HEK293 (cell line): ENCODE results near the gene ZYG11B.
"Not testable (repeated sequence)": the region's sequence is repeated elsewhere in the genome, so short reads cannot be mapped to it uniquely, and the experiment has no call there.

ENCODE experiments used
- CTCF ChIA-PET: fragments of 350-600 bp; formaldehyde crosslinking; extraction: SDS; loops from one replicate; lab custom pipeline; 2021; ENCODE audit warnings: antibody characterized with exemption; lab: Yijun Ruan, JAX
- POLR2A ChIA-PET: fragments of 300-600 bp; formaldehyde crosslinking; extraction: SDS; loops from one replicate; lab custom pipeline; 2020; ENCODE audit warnings: antibody characterized with exemption, inconsistent platforms; lab: Yijun Ruan, JAX
- H3K27ac ChIP-seq: fragments of 200-500 bp; sonication (Bioruptor generic); 2 replicates; pipeline ENCODE4 v1.5.1; 2014; ENCODE audit warnings: low read depth, low read length, control low read depth, inconsistent platforms; ENCODE audit errors: extremely low read depth
- H3K36me3 ChIP-seq, 2 experiments: fragments of 200-500 bp in 1 of 2; sonication (Bioruptor generic) in 1 of 2; 1 replicate in 1 of 2; 2 replicates in 1 of 2; pipeline ENCODE4 v1.5.1; 2014 to 2017; ENCODE audit warnings: inconsistent platforms in 2 of 2, low read length in 2 of 2; ENCODE audit not compliant: control insufficient read depth in 2 of 2, insufficient read depth in 1 of 2
- H3K4me1 ChIP-seq: fragments of 200-500 bp; sonication (Bioruptor generic); 2 replicates; pipeline ENCODE4 v1.5.1; 2014; ENCODE audit warnings: mild to moderate bottlenecking, low read length, inconsistent platforms; ENCODE audit not compliant: control insufficient read depth, insufficient read depth
- H3K4me3 ChIP-seq: 2 replicates; pipeline ENCODE4 v1.5.1; 2011; ENCODE audit warnings: low read depth, mild to moderate bottlenecking, control low read depth, low read length, moderate library complexity
- H3K9me3 ChIP-seq: fragments of 200-500 bp; sonication (Bioruptor generic); 2 replicates; pipeline ENCODE4 v1.5.1; 2014; ENCODE audit warnings: low read depth, low read length, inconsistent platforms; ENCODE audit not compliant: control insufficient read depth, insufficient read depth
- ATF2 ChIP-seq: fragments of 450-650 bp; formaldehyde crosslinking; IDR thresholded peaks from 2 replicates; pipeline ENCODE4 v1.5.1; 2016; ENCODE audit warnings: missing biosample characterization, missing genetic modification characterization, low read depth
- CTCF ChIP-seq: fragments of 450-650 bp; formaldehyde crosslinking; IDR thresholded peaks from 2 replicates; pipeline ENCODE4 v1.5.1; 2016; ENCODE audit warnings: missing biosample characterization, missing genetic modification characterization
- GLI2 ChIP-seq: fragments of 450-650 bp; formaldehyde crosslinking; IDR thresholded peaks from 2 replicates; pipeline ENCODE4; 2017; ENCODE audit warnings: missing biosample characterization, missing genetic modification characterization, low read depth, borderline replicate concordance
- IKZF3 ChIP-seq: fragments of 450-650 bp; IDR thresholded peaks from 2 replicates; pipeline ENCODE4 v1.5.0; 2018; ENCODE audit warnings: missing biosample characterization, mild to moderate bottlenecking, missing genetic modification characterization, moderate library complexity
- INSM2 ChIP-seq: fragments of 450-650 bp; formaldehyde crosslinking; IDR thresholded peaks from 2 replicates; pipeline ENCODE4 v1.5.1; 2016; ENCODE audit warnings: missing biosample characterization, missing genetic modification characterization
- KLF16 ChIP-seq: fragments of 450-650 bp; formaldehyde crosslinking; IDR thresholded peaks from 2 replicates; pipeline ENCODE4 v1.5.1; 2017; ENCODE audit warnings: missing biosample characterization, missing genetic modification characterization
- KLF9 ChIP-seq: fragments of 450-650 bp; formaldehyde crosslinking; IDR thresholded peaks from 2 replicates; pipeline ENCODE4 v1.5.1; 2016; ENCODE audit warnings: missing biosample characterization, missing genetic modification characterization, low read depth
- PBX3 ChIP-seq: sonication (generic); formaldehyde crosslinking; IDR thresholded peaks from 2 replicates; pipeline ENCODE4 v1.8.1; 2022; ENCODE audit warnings: mild to moderate bottlenecking, moderate library complexity, missing genetic modification reagents
- PRDM1 ChIP-seq: fragments of 450-650 bp; formaldehyde crosslinking; IDR thresholded peaks from 2 replicates; pipeline ENCODE4; 2016; ENCODE audit warnings: missing biosample characterization, missing genetic modification characterization
- ZBTB21 ChIP-seq: fragments of 450-650 bp; formaldehyde crosslinking; IDR thresholded peaks from 2 replicates; pipeline ENCODE4 v1.5.1; 2017; ENCODE audit warnings: missing biosample characterization, missing genetic modification characterization
- ZEB2 ChIP-seq: fragments of 450-650 bp; formaldehyde crosslinking; IDR thresholded peaks from 2 replicates; pipeline ENCODE4 v1.5.1; 2016; ENCODE audit warnings: missing biosample characterization, missing genetic modification characterization
- ZNF10 ChIP-seq: fragments of 450-650 bp; formaldehyde crosslinking; IDR thresholded peaks from 2 replicates; pipeline ENCODE4 v1.5.1; 2017; ENCODE audit warnings: missing biosample characterization, missing genetic modification characterization
- ZNF175 ChIP-seq: fragments of 450-650 bp; formaldehyde crosslinking; IDR thresholded peaks from 2 replicates; pipeline ENCODE4 v1.5.1; 2016; ENCODE audit warnings: missing biosample characterization, missing genetic modification characterization
- ZNF23 ChIP-seq: fragments of 450-650 bp; formaldehyde crosslinking; IDR thresholded peaks from 2 replicates; pipeline ENCODE4 v1.5.1; 2016; ENCODE audit warnings: missing biosample characterization, missing genetic modification characterization, borderline replicate concordance
- ZNF311 ChIP-seq: fragments of 450-650 bp; formaldehyde crosslinking; IDR thresholded peaks from 2 replicates; pipeline ENCODE4 v1.5.1; 2017; ENCODE audit warnings: missing biosample characterization, missing genetic modification characterization, borderline replicate concordance
- ZNF350 ChIP-seq: fragments of 450-650 bp; formaldehyde crosslinking; IDR thresholded peaks from 2 replicates; pipeline ENCODE4 v1.5.0; 2017; ENCODE audit warnings: missing biosample characterization, mild to moderate bottlenecking, missing genetic modification characterization
- ZNF366 ChIP-seq: fragments of 450-650 bp; formaldehyde crosslinking; conservative IDR thresholded peaks from 2 replicates; pipeline ENCODE4 v1.5.1; 2016; ENCODE audit warnings: missing biosample characterization, missing genetic modification characterization
- ZNF423 ChIP-seq: fragments of 450-650 bp; formaldehyde crosslinking; IDR thresholded peaks from 2 replicates; pipeline ENCODE4 v1.5.1; 2016; ENCODE audit warnings: missing biosample characterization, missing genetic modification characterization
- ZNF426 ChIP-seq: fragments of 450-650 bp; formaldehyde crosslinking; IDR thresholded peaks from 2 replicates; pipeline ENCODE4 v1.5.1; 2017; ENCODE audit warnings: missing biosample characterization, missing genetic modification characterization, mild to moderate bottlenecking, inconsistent platforms, moderate library complexity
- ZNF530 ChIP-seq: fragments of 450-650 bp; formaldehyde crosslinking; IDR thresholded peaks from 2 replicates; pipeline ENCODE4 v1.5.1; 2016; ENCODE audit warnings: low read depth, missing biosample characterization, missing genetic modification characterization
- ZNF560 ChIP-seq: fragments of 450-650 bp; formaldehyde crosslinking; IDR thresholded peaks from 2 replicates; pipeline ENCODE4 v1.5.1; 2017; ENCODE audit warnings: missing biosample characterization, missing genetic modification characterization, borderline replicate concordance
- ZNF629 ChIP-seq: fragments of 450-650 bp; formaldehyde crosslinking; IDR thresholded peaks from 2 replicates; pipeline ENCODE4 v1.5.1; 2017; ENCODE audit warnings: missing biosample characterization, missing genetic modification characterization
- ZNF768 ChIP-seq: fragments of 450-650 bp; formaldehyde crosslinking; IDR thresholded peaks from 2 replicates; pipeline ENCODE4 v1.5.1; 2018; ENCODE audit warnings: missing biosample characterization, mild to moderate bottlenecking, missing genetic modification characterization
- ZNF777 ChIP-seq: fragments of 450-650 bp; formaldehyde crosslinking; IDR thresholded peaks from 2 replicates; pipeline ENCODE4 v1.5.1; 2017; ENCODE audit warnings: missing biosample characterization, missing genetic modification characterization, borderline replicate concordance

ZYG11B gene

GRCh38 chr1:52793717-52794116, 67.5 kb downstream of the ZYG11B start:
- H3K27ac ChIP-seq, H3K4me1 ChIP-seq, H3K4me3 ChIP-seq, H3K9me3 ChIP-seq, POLR2A ChIA-PET: not testable (repeated sequence)
- TF ChIP-seq PRDM1 (tag by site-specific recombination) = peak; percentile 96
- peak; percentile 46; the same call in 1 of the 2 replicates for TF ChIP-seq ATF2 (tag by site-specific recombination)
- TF ChIP-seq ZNF366 (tag by site-specific recombination) = peak; percentile 87
- peaks cover 16 to 47% of the 10 kb centered on the region in 2 experiments; a peak in 2 of 3 replicates for H3K36me3 ChIP-seq
- CTCF ChIA-PET = interaction anchor here (0.7 kb wide), 1 partner anchor 216 kb away, joined by 3 read pairs; no protein-coding TSS in a partner anchor

GRCh38 chr1:52795464-52795863, 69.2 kb downstream of the ZYG11B start:
- H3K4me3 ChIP-seq = no peak overlapping the region
- POLR2A ChIA-PET = no interaction called here
- no peaks in the 10 kb centered on the region for H3K4me1 ChIP-seq
- peaks cover 16 to 35% of the 10 kb centered on the region in 2 experiments; a peak in 2 of 3 replicates for H3K36me3 ChIP-seq
- no peak overlapping the region for H3K27ac ChIP-seq
- H3K9me3 ChIP-seq = no peaks in the 10 kb centered on the region
- no peak for TF ChIP-seq ZNF629 (tag by site-specific recombination)
- no peak for TF ChIP-seq ZNF311 (tag by site-specific recombination)
- no peak for TF ChIP-seq ZNF530 (tag by site-specific recombination)
- TF ChIP-seq, all 188 proteins: peak for 0
- CTCF ChIA-PET = no interaction called here

GRCh38 chr1:52798331-52798730, 72.1 kb downstream of the ZYG11B start:
- Histone ChIP-seq H3K4me1 (no peaks in the 10 kb centered on the region), H3K27ac (no peak overlapping the region), H3K9me3 (no peaks in the 10 kb centered on the region), H3K4me3 (no peak overlapping the region), H3K36me3 (peaks cover 19 to 43% of the 10 kb centered on the region in 2 experiments; a peak in 2 of 3 replicates)
- POLR2A ChIA-PET = no interaction called here
- TF ChIP-seq GLI2 (tag by site-specific recombination) (no peak), INSM2 (tag by site-specific recombination) (no peak), ZBTB21 (tag by site-specific recombination) (no peak), ZEB2 (no peak), KLF9 (tag by site-specific recombination) (no peak), ZNF560 (no peak), KLF16 (tag by site-specific recombination) (no peak), PBX3 (CRISPR knock-in tag) (no peak), ZNF423 (tag by site-specific recombination) (no peak), ZNF350 (no peak), ZNF777 (no peak), ZNF768 (tag by site-specific recombination) (no peak), ZNF175 (no peak), ZNF23 (tag by site-specific recombination) (no peak), CTCF (tag by site-specific recombination) (no peak), ZNF426 (tag by site-specific recombination) (no peak), IKZF3 (tag by site-specific recombination) (no peak), ZNF10 (no peak)
- CTCF ChIA-PET = interaction anchor here (0.6 kb wide), 1 partner anchor 54 kb away, joined by 5 read pairs; no protein-coding TSS in a partner anchor
